ENCODE data around the gene DDC. TPM values are rescaled to one million over a fixed set of nuclear protein-coding genes. Genes with fewer than 3 reads are reported as not detected.
"Not testable (repeated sequence)": the region's sequence is repeated elsewhere in the genome, so short reads cannot be mapped to it uniquely, and the experiment has no call there.

DDC gene
- polyA plus RNA-seq, 1 donor from 2014 or later, result not detected

GRCh38 chr7:50554431-50555322 is 10.5 kb downstream of the DDC start:
- H3K4me1 Mint-ChIP-seq, result no peaks in the 10 kb centered on the region
- H3K9me3 Mint-ChIP-seq, result no peaks in the 10 kb centered on the region
- no peak overlapping the region for H3K27ac Mint-ChIP-seq
- no peak overlapping the region for H3K4me3 Mint-ChIP-seq
- no peaks in the 10 kb centered on the region for H3K36me3 Mint-ChIP-seq
- H3K27me3 Mint-ChIP-seq, result peaks cover 17% of the 10 kb centered on the region

GRCh38 chr7:50553973-50554372 is 11.2 kb downstream of the DDC start:
- Mint-ChIP-seq H3K27ac (no peak overlapping the region), H3K9me3 (no peaks in the 10 kb centered on the region), H3K36me3 (no peaks in the 10 kb centered on the region), H3K4me1 (no peaks in the 10 kb centered on the region), H3K4me3 (no peak overlapping the region), H3K27me3 (peaks cover 11% of the 10 kb centered on the region)

DNA sequence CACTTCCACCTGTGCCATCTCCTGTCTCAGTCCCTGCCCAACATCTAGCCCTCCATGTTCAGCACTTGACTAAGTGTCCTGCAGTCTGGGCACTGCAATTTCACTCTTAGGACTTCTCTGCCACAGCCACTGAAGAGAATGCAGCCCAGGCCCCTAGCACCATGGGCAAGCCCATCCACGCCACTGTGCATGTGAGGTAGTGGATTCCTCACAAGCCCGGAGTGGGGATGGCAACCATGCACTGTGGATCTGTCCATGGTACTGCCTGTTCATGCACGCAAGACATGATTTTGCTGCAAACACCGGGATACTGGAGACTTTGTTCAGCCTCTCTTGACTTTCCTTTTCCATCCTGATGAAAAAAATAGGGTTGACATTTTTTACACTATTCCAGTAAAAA is 12.3 kb downstream of the DDC start:
- H3K4me1 Mint-ChIP-seq, result no peaks in the 10 kb centered on the region
- H3K36me3 Mint-ChIP-seq, result no peaks in the 10 kb centered on the region
- no peak overlapping the region for H3K4me3 Mint-ChIP-seq
- no peaks in the 10 kb centered on the region for H3K9me3 Mint-ChIP-seq
- H3K27me3 Mint-ChIP-seq, result peaks cover 11% of the 10 kb centered on the region
- no peak overlapping the region for H3K27ac Mint-ChIP-seq

DNA sequence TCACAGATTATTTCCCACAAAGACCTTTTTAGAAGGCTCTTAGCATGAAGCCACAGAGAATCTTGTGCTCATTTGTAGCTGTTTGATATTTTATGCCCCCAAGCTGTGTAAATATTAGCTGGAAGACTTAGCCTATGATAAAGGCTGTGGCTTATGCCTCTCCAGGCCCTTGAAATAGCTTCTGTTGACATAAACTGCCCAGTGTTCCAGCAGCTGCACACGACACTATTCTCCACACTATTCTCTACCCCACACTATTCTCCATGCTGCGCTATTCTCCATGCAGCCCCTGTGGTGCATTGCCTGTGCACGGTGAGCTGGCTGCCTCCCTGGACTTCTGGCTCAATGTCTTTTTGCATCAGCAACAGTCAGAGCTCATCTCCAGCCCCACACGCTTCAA is 13.1 kb downstream of the DDC start:
- Mint-ChIP-seq H3K4me3 (no peak overlapping the region), H3K9me3 (no peaks in the 10 kb centered on the region)

GRCh38 chr7:50545613-50546012 is 19.6 kb downstream of the DDC start:
- not testable (repeated sequence) for H3K27me3 Mint-ChIP-seq, H3K36me3 Mint-ChIP-seq, H3K4me3 Mint-ChIP-seq, H3K9me3 Mint-ChIP-seq, H3K27ac Mint-ChIP-seq, H3K4me1 Mint-ChIP-seq

More for the DNA sequence above, 13.1 kb downstream of the DDC start:
- Mint-ChIP-seq H3K27me3 (peaks cover 11% of the 10 kb centered on the region), H3K27ac (no peak overlapping the region), H3K4me1 (no peaks in the 10 kb centered on the region), H3K36me3 (no peaks in the 10 kb centered on the region)

GRCh38 chr7:50544992-50545391 is 20.2 kb downstream of the DDC start:
- no peak overlapping the region for H3K27ac Mint-ChIP-seq
- no peaks in the 10 kb centered on the region for H3K4me1 Mint-ChIP-seq
- H3K9me3 Mint-ChIP-seq, result no peaks in the 10 kb centered on the region
- H3K4me3 Mint-ChIP-seq, result no peak overlapping the region
- no peaks in the 10 kb centered on the region for H3K27me3 Mint-ChIP-seq
- no peaks in the 10 kb centered on the region for H3K36me3 Mint-ChIP-seq

DNA sequence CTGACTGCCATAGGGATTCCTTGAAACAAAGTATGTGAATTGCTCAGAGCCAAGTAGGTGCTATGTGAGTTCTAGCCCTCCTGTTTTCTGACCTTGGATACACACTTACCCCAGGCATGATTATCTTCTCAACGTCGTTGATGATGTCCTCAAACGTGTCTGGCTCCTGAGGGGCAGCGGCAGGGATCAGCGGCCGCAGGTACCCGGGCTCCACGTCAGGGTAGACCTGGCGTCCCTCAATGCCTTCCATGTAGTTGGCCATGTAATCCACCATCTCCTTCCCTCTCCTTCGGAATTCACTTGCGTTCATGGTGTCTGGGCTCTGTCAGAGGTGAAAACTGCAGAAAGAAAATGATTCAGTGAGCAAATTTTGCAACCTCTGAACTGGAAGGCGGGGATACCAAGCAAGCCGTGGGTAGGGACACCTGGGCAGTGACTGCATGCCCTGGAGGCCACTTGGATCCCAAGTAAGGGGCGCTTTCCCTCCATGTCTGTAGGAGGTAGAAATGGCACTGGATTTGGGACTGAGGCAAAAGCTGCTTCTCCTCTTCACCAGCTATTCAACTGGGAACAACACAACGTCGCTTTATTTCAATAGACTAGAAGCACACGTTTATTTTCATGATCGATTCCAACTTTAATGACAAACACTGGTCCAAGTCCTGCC is 21.3 kb downstream of the DDC start:
- Mint-ChIP-seq H3K9me3 (no peaks in the 10 kb centered on the region), H3K27me3 (peaks cover 1% of the 10 kb centered on the region), H3K27ac (no peak overlapping the region)

DNA sequence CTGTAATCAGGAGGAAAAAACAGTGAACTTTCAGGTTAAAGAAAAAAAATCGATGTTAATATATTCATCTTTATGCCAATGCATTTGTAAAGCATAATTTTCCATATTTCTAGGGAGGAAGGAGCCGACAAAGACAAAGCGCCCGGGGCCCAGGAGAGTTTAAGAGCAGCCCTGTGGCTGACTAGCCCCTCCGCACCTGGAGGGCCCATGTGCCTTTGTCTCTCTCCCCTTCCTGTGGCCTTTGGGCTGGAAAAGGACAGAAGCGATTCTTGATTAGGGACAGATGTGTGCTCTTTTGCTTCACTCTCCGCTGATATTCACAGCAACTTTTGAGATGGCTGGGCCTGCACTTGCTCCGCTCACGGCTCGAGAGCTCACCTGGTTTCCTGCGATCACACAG is 23.1 kb downstream of the DDC start:
- Mint-ChIP-seq H3K4me3 (no peak overlapping the region), H3K9me3 (no peaks in the 10 kb centered on the region), H3K27me3 (peaks cover 1% of the 10 kb centered on the region), H3K36me3 (no peaks in the 10 kb centered on the region), H3K4me1 (no peaks in the 10 kb centered on the region), H3K27ac (peak overlapping the region in 1 of 3 donors; percentile 43)

More for the DNA sequence above, 21.3 kb downstream of the DDC start:
- Mint-ChIP-seq H3K4me3 (no peak overlapping the region), H3K4me1 (no peaks in the 10 kb centered on the region), H3K36me3 (no peaks in the 10 kb centered on the region)

DNA sequence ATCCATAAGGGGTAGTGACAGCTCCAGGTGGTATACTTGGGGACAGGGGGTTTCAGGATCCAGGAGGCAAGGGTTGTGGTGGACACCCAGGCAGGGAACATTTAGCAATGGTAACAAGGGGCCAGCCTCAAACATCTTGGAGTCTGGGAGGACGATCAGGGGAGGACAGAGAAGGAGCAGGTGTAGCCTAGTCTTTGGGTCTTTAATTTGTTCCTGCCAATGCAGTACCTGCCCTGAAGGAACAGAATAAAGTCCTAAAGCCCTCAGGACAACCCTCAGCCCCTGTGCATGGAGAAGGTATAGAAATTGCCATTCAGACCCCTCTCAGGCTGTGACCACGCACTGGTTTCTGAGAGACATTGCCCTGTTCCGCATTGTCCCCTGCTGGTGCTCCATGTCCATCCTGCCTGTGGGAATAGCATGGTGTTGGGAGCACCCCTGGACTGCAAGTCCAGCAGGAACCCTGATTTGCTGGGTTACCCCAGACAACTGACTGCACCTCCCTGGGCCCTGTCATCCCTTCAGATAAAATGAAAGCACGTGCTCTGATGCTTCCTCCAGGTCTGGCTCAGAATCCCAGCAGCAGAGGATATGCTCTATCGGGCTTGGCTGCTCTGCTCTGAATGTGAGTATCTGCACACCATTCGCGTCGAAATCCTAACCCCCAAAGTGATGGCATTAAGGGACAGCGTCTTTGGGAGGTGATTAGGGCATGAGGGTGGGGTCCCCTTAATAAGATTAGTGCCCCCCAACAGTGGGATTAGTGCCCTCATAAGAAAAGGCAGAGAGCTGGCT is 24.2 kb downstream of the DDC start:
- peaks cover 1% of the 10 kb centered on the region for H3K27me3 Mint-ChIP-seq
- H3K36me3 Mint-ChIP-seq, result no peaks in the 10 kb centered on the region
- no peaks in the 10 kb centered on the region for H3K4me1 Mint-ChIP-seq
- no peak overlapping the region for H3K4me3 Mint-ChIP-seq
- peak overlapping the region in 1 of 3 donors; percentile 43 for H3K27ac Mint-ChIP-seq
- H3K9me3 Mint-ChIP-seq, result no peaks in the 10 kb centered on the region

DNA sequence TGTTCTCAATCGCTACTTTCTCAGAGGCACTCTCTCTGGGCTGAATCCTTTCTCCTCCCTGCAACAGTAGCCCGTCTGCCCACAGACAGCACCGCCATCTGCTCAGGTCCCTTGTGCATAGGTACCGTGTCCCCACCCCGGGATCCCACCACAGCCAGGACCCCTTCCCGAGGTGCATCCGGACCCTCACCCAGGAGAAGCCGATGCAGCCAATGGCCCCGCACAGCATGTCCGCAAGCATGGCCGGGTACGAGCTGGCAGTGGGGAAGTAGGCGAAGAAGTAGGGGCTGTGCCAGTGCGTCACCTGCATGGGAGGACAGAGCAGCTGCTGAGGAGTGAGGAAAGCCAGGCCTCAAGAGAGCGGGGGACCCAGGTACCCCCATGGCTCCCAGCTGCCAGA is 25.5 kb downstream of the DDC start:
- Mint-ChIP-seq H3K4me1 (no peaks in the 10 kb centered on the region), H3K27ac (peak overlapping the region in 1 of 3 donors; percentile 55), H3K9me3 (no peaks in the 10 kb centered on the region), H3K4me3 (no peak overlapping the region), H3K27me3 (peaks cover 1% of the 10 kb centered on the region), H3K36me3 (no peaks in the 10 kb centered on the region)

DNA sequence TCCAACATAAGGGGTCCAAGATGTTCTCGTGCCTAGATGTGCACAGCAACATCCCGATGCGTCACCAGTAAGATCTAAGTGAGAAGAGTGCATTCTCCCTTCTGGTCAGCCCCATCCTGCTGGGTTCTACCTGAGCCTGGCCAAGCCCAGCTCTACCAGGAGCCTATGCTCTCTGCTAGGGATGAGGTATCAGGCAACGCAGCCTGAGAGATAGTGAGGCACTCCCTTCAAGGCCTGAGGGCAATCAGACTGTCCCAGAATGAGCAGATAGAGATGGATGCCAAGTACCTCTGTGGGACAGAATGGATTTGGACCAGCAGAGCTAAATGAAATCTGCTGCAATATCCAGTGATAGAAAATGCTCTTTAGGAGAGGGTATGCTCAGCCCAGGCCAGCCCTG is 26.7 kb downstream of the DDC start:
- Mint-ChIP-seq H3K27me3 (peaks cover 1% of the 10 kb centered on the region), H3K4me3 (no peak overlapping the region), H3K9me3 (no peaks in the 10 kb centered on the region), H3K27ac (no peak overlapping the region), H3K36me3 (no peaks in the 10 kb centered on the region), H3K4me1 (no peaks in the 10 kb centered on the region)

GRCh38 chr7:50537417-50537816 is 27.8 kb downstream of the DDC start:
- no peak overlapping the region for H3K27ac Mint-ChIP-seq
- no peak overlapping the region for H3K4me3 Mint-ChIP-seq
- peaks cover 2% of the 10 kb centered on the region for H3K27me3 Mint-ChIP-seq
- H3K9me3 Mint-ChIP-seq, result no peaks in the 10 kb centered on the region
- H3K4me1 Mint-ChIP-seq, result no peaks in the 10 kb centered on the region
- no peaks in the 10 kb centered on the region for H3K36me3 Mint-ChIP-seq

DNA sequence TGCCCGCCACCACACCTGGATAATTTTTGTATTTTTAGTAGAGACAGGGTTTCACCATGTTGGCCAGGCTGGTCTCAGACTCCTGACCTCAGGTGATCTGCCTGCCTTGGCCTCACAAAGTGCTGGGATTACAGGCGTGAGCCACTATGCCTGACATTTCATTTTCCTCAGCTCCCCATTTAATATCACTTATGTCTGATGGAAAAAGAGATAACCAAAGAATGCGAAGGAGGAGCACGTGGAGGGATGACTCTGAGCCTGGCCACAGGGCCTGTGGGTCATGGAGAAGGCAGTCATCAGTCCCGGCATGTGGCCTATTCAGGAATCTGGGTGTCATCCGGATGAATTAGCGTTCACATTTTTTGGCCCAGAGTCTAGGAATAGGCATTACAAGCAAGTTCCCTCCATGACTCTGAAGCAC is 29.9 kb downstream of the DDC start:
- not testable (repeated sequence) for H3K36me3 Mint-ChIP-seq, H3K27me3 Mint-ChIP-seq, H3K4me3 Mint-ChIP-seq, H3K9me3 Mint-ChIP-seq, H3K4me1 Mint-ChIP-seq, H3K27ac Mint-ChIP-seq

- Mint-ChIP-seq H3K9me3 (peaks cover 0 to 3% (median 0%) of the 10 kb centered on the region in 3 donors), H3K27me3 (peaks cover 9% of the 10 kb centered on the region), H3K36me3 (peaks cover 1% of the 10 kb centered on the region), H3K4me1 (no peaks in the 10 kb centered on the region), H3K4me3 (no peak overlapping the region), H3K27ac (no peak overlapping the region)
Measured at GRCh38 chr7:50534690-50535290, 30.4 kb downstream of the DDC start.

GRCh38 chr7:50533866-50534265 is 31.3 kb downstream of the DDC start:
- H3K27me3 Mint-ChIP-seq, result peaks cover 7% of the 10 kb centered on the region
- H3K4me3 Mint-ChIP-seq, result no peak overlapping the region
- no peak overlapping the region for H3K27ac Mint-ChIP-seq
- H3K4me1 Mint-ChIP-seq, result no peaks in the 10 kb centered on the region
- H3K9me3 Mint-ChIP-seq, result peaks cover 0 to 3% (median 0%) of the 10 kb centered on the region in 3 donors
- peaks cover 1% of the 10 kb centered on the region for H3K36me3 Mint-ChIP-seq

Measured in IgD-negative memory B cell (primary cell).